DMS53 treated with DMSO at 0.1 percent for 48 hours (cell line): Measurements from ENCODE around the gene SUMF2.
A peak's percentile ranks its signal among the peaks of the same experiment; 100 is the strongest.
"Not testable (repeated sequence)": the region's sequence is repeated elsewhere in the genome, so short reads cannot be mapped to it uniquely, and the experiment has no call there.

Experiments used
- DNase-seq: peaks from one replicate; lab custom pipeline; 2025; ENCODE audit not compliant: unreplicated experiment; lab: John Stamatoyannopoulos, UW

SUMF2 gene

DNA sequence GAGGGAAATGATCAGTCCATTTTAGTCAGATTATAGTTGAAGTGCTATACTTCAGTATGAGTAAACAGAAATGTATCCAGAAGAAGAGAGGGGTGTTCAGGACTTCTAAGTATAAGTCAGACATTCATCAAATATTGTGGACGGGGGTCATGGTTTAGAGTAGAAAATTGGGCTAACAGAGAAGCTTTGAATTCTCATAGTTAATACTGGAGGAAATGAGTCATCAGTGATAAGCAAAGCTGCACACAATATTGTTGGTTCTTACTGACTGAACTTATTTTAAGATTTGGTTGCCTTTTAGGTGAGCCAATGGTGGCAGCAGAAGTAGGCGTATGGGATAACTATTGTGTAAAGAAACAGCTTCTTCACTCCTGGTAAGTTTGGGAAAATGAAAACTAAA is 1.7 kb upstream of the SUMF2 start:
- no peak for DNase-seq

DNA sequence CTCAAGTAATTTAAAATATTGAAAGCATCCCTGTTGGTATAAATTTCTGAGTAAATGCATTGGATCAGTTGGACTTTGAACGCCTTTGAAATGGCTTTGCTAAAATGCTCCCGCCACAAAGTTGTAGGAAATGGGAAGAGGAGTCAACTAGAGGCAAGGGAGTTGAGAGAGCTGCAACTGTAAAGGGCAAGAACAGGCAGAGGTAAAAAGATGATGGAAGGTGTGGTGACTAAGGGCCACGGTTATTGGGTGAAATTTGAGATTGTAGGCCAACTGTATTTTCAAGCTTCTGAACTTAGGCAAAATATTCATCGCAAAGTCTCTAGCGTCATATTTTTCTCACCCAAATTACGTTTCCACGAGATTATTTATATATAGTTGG is 595 bp upstream of the SUMF2 start:
- DNase-seq, result no peak

DNA sequence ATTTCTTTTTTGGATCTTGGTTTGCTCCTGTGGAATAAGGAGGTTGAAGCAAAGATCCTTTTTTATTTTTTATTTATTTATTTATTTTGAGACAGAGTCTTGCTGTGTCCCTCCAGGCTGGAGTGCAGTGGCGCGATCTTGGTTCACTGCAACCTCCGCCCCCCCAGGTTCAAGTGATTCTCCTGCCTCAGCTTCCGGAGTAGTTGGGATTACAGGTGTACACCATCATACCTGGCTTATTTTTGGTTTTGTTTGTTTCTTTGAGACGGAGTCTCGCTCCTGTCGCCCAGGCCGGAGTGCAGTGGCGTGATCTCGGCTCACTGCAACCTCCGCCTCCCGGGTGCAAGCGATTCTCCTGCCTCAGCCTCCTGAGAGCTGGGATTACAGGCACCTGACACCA is 2.3 kb downstream of the SUMF2 start:
- not testable (repeated sequence) for DNase-seq

DNA sequence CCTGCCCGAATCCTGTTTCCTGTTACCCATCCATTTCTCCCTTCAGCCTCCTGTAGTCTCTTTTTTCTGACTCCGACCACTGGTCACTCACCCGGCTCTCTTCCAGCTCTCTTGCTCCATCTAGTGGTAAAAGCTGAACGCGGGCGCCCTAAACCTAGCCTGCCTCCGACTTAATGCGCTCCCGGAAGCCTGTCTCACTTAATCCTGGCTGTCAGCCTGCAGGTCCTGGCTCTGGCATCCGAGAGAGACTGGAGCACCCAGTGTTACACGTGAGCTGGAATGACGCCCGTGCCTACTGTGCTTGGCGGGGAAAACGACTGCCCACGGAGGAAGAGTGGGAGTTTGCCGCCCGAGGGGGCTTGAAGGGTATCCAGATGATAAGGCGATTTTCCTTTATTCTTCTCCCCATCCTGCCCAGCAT is 10.3 kb downstream of the SUMF2 start:
- peak; percentile 83 for DNase-seq

DNA sequence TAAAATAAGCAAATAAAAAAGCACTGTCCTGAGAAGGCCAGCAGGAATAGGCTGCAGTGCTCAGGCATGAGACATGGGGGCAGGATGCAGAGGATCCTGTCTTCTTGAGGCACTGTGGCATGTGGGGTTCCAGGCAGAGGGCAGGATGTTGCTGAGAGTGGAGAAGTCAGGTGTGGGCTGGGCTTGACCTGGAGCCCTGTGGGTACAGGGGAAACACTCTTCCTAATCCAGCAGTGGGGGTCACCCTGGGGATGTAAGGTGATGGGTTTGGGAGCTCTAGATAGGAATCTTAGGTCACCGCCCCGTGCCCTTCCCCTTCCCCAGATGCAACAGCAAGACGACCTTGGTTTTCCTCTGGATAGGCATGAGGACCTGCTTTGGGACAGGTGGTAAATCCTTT is 13.6 kb downstream of the SUMF2 start:
- DNase-seq, result no peak

DNA sequence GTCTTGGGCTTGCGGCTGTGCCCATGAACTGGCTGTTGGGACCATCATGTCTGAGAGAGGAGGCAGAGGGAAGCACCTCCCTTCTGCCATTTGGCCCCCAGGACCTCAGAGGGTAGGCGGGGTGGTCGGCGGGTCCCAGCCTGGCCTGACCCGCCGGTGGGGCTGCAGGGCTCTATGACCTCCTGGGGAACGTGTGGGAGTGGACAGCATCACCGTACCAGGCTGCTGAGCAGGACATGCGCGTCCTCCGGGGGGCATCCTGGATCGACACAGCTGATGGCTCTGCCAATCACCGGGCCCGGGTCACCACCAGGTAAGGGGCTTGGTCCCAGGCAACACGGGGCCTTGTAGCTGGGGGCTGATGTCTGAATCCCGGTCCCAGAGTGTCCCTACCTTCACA is 14.1 kb downstream of the SUMF2 start:
- DNase-seq, result no peak

DNA sequence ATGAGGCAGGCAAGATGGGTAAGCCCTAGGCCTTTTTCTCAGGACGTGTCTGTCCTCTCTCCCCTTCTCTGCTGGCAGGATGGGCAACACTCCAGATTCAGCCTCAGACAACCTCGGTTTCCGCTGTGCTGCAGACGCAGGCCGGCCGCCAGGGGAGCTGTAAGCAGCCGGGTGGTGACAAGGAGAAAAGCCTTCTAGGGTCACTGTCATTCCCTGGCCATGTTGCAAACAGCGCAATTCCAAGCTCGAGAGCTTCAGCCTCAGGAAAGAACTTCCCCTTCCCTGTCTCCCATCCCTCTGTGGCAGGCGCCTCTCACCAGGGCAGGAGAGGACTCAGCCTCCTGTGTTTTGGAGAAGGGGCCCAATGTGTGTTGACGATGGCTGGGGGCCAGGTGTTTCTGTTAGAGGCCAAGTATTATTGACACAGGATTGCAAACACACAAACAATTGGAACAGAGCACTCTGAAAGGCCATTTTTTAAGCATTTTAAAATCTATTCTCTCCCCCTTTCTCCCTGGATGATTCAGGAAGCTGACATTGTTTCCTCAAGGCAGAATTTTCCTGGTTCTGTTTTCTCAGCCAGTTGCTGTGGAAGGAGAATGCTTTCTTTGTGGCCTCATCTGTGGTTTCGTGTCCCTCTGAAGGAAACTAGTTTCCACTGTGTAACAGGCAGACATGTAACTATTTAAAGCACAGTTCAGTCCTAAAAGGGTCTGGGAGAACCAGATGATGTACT is 15.5 kb downstream of the SUMF2 start:
- peak; percentile 87 for DNase-seq

DNA sequence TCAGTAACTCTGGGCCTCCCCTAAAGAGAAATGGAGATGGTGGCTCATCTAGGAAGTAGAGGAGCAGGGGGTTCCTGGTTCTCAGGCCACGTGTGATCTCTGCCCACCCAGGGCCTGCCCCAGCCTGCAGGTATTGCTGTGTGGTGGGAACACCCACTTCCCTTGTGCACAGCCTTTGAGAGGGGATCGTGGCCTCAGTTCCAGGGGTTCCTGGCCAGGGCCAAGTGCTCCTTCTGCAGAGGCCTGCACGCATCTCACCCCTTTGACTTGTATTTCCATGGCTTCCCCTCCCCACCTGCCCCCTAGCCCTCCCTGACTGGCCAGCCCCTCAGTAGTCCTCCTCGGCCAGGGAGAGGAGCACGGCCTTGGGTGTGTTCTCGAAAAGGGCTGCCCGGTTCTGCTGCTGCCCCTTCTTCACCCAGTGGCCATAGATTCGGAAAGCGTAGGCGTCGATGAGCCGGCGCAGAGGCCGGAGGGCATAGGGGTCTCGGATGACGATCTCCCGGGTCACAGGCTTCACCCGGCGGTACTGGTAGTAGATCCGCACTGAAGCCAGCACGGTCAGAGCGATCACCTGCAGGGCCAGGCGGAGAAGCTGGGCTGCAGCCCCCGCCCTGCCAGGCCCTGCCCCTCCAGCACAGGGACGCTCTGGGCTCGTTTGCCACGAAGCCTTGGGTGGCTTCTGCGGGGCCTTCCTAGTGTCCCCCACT is 16.8 kb downstream of the SUMF2 start:
- not testable (repeated sequence) for DNase-seq

DNA sequence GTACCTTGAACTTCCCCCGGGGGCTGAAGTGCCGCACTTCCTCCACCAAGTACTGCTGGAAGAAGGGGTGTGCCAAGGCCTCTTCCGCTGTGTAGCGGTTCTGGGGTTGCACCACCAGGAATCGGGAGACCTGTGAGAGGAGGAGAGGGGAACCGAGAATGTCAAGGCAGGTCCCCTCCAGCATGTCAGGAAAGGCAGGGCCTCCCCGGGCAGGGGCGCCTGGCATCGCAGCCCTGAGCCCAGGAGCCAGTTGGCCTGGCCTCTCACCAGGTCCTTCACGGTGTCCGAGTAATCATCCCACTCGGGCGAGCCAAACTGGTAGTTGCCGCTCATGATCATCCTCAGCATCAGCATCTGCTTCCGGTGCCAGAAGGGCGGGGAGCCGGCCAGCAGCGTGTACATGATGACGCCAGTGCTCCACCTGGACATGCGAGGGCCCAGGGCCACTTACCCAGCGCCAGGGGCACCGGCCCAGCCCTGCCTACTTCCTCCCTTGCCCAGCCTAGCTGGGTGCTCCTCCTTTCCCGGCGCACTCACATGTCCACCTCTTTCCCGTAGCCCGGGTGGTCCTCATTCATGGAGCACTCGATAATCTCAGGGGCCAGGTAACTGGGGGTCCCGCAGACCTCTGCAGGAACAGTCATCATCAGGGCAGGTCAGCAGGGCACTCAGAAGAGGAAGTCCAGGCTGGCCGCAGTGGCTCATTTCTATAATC is 17.7 kb downstream of the SUMF2 start:
- no peak for DNase-seq

DNA sequence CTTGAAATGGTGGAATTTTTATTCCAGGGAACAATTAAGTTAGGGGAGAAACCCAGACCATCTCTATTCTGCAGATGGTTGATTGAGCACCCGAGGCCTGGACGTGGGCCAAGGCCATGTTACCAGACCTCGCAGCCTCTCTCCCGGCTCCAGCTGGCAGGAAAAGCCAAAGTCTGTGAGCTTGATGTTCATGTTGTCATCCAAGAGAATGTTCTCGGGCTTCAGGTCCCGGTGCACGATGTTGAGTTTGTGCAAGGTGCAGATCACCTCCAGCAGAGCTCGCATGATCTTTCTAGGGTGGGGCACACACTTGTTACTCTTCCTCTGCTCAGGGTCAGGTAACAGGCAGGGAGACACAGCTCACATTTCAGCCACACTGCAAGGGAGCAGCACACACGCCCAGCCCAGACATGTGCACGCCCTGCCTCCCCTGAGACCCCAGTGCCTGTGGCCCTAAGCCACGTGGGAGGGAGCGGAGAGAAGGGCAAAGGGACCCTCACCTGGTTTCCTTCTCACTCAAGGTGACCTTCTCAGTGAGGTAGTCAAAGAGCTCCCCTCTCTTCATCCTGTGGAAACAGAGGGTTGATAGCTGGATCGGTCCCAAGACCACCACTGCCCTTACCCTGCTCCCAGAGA is 19.2 kb downstream of the SUMF2 start:
- DNase-seq, result no peak

DNA sequence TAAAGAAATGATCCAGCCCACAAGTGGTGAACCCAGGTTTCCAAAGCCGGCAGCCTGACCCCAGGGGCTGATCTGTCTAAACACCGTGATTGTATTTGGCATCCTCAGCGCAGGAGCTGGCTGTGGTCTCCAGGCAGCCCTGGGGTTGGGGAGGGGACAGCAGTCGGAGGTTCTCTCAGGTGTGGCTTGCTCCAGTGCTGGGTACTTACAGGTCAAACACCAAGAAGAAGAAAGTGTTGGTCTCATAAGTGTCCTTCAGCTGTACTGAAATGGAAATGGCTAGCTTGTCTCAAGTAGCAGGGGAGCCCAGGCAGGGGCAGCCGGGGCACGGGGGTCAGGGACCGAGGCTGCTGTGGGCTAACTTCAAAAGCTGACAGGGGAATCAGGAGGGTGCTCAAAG is 22.7 kb downstream of the SUMF2 start:
- no peak for DNase-seq

DNA sequence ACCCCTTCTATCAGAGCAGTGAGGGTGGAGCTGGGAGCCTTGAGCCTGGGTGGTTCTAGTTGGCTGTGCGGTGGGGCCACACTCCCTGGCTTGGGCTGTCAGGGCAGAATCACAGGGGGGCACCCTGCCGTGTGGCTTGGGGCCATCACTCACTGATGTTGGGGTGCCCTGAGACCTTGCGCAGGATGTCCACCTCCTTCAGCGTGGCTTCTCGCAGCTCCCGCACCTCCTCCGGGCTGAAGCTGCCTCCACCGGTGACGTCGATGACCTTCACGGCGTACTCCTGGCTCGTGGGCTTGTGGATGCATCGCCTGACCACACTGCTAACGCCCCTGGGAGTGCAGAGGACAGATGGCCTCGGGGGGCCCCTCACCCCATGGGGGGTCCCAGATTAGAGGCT is 23.4 kb downstream of the SUMF2 start:
- no peak for DNase-seq

DNA sequence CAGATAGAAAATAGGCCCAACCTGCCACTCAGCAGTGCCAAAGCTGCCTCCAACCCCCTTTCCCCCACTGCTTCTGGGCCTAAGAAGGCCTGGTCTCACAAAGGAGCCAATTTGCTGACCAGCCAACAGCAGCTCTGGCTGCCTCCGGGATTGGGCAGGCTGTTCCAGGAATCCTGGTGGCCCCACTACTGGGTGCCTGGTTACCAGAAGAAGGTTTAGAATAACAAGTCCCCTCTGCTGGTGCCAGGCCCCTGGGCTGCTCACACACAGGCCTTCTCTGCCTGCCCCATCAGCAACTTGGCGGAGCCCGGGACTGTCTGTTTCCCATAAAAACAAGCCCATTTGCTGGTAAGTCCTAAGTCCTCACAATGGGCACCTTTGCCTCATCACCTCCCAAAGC is 27.5 kb downstream of the SUMF2 start:
- no peak for DNase-seq

DNA sequence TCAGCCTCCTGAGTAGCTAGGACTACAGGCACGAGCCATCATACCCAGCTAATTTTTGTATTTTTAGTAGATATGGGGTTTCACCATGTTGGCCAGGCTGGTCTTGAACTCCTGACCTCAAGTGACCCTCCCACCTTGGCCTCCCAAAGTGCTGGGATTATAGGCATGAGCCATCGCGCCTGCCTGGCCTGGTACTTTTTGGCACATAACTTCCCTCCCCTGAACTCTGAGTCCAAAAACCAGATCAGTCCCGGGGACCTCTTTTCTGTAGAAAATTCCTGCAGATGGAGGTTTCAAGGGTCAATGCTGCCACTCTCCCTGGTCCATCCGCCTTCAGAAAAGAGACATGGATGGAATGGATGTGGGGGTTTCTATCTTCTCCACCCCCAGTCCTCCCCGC is 28.3 kb downstream of the SUMF2 start:
- DNase-seq, result not testable (repeated sequence)

DNA sequence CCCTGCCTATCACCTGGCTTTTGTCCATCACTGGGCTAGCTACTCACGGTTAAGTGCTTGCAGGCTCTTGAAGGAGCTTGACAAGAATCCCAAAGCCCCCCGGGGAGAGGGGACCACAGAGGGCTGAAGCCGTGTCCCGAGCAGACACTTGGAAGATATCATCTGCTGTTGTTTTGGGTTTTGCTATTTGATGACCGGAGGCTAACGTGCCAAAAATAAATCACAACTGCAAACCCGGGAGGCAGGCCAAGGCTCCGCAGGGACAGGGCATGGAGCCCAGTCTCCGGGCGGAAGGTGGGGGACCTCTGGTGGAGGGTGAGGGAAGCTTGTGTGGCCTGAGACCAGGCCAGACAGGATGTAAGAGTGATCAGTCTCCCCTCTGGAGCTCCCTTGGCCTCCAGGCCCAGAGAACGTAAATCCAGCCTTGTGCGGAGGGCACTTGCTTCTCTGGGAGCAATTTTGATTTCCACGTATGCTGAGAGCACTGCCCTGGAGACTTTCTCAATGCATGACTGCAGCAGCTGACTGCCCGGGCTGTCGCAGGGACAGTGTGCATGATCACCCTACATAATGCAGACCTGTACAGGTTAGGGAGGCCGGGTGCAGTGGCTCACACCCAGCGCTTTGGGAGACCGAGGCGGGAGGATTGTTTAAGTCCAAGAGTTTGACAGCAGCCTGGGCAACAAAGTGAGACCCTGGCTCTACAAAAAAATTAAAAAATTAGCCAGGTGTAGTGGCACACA is 28.9 kb downstream of the SUMF2 start, which contains the start of gene PHKG1:
Gene PHKG1 (minus strand): TSS at position 164 of the 743 bp plus-strand sequence. CDS start 4,011 bp downstream, outside the sequence.
- peak; percentile 11 for DNase-seq

DNA sequence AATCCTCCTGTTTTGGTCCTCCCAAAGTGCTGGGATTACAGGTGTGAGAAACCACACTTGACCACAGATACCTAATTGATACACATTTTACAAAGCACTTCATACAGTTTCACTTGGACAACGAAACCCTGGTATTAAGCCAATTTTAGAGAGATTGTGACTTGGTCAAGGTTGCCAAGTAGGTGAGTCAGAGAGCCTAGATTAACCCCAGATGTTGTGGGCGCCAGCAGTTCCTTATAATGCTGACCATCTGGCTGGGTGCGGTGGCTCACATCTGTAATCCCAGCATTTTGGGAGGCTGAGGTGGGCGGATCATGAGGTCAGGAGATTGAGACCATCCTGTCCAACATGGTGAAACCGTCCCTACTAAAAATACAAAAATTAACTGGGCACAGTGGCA is 33.6 kb downstream of the SUMF2 start:
- no peak for DNase-seq

DNA sequence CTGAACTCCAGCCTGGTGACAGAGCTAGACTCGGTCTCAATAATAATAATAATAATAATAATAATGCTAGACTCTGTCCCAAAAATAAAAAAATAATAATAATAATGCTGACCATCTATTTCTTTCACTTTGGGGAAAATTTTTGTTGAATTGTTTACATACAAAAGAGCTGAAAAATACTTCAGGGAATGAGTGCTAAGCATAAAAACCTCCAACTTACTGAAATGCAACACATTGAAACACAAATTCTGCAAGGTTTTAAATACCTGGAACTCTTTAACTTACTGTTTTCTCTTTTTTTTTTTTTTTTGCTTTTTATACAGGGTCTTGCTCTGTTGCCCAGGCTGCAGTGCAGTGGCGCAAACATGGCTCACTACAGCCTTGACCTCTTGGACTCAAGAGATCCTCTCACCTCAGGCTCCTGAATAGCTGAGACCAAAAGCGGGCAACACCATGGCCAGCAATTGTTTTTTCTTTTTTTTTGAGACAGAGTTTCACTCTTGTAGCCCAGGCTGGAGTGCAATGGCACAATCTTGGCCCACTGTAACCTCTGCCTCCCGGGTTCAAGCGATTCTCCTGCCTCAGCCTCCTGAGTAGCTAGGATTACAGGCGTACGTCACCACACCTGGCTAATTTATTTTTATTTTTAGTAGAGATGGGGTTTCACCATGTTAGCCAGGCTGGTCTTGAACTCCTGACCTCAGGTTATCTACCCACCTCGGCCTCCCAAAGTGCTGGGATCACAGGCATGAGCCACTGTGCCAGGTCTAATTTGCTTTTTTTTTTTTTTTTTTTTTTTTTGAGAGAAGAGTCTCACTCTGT is 34.3 kb downstream of the SUMF2 start:
- not testable (repeated sequence) for DNase-seq

DNA sequence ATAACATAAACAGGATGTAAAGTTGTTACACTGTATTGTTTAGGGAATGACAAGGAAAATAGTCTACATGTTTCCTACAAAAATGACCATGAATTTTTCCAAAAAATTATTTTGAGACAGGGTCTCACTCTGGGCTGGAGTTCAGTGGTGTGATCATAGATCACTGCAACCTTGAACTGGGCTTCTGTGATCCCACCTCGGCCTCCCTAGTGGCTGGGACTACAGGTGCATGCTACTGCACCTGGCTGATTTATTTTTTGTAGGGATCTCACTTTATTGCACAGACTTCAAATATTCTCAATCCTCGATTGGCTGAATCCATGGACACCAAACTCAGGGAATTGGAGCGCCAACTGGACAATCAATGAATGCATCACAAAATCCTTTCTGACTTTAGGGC is 35.6 kb downstream of the SUMF2 start:
- DNase-seq, result no peak

DNA sequence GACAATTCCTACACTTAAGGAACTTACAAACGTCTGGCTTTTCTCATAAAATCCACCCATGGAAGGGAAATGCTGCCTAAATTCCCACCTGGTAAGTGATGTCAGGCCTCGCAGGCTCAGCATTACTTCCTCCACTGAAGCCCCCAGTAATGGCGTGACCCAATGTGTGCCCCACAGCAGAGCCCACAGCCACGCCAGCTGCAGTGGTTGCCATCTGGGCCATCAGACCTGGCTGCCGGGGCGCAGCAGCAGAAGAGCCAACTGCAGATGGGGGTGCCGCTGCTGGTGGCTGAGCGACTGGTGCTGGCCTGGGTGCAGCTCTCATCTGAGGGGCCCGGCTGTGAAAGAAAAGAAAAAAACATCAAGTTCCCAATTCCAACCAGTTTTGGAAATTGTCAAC is 40.1 kb downstream of the SUMF2 start:
- DNase-seq, result not testable (repeated sequence)

DNA sequence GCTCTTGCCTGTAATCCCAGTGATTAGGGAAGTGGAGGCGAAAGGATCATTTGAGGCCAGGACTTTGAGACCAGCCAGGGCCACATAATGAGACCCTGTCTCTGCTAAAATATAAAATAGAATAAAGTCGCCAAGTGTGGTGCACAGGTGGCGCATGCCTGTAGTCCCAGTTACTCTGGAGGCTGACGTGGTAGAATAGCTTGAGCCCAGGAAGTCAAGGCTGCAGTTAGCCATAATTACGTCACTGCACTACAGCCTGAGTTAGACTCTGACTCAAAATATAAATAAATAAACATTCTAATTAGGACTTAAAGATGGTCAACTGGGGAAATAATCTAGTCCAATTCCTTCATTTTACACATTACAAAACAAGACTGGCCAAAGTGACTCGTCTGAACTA is 41.4 kb downstream of the SUMF2 start:
- DNase-seq, result peak; percentile 19
